ENCODE measurements around the gene CNNM2. TPM values are rescaled to one million over a fixed set of nuclear protein-coding genes. Genes with fewer than 3 reads are reported as not detected.

The CNNM2 gene
- total RNA-seq, 1 experiment from 2014 or later: 23.1 TPM

DNA sequence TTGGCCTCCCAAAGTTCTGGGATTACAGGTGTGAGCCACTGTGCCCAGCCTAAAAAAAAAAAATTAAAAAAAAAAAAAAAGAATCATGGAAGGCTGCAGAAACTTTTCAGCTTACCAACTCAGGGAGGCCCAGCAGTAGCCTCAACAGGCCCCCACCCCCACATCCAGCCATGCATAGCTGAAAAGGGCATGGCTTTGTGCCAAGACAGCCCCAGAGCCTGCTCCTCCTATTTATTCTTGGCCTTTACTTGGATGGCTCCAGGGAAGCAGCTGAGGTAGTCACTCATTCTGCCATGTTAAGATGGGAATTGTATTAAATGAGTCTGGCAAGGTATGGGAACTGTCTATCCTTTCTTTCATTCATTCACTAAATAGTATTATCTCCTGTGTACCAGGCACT lies 13.7 kb upstream of the CNNM2 start (continued):
- TF ChIP-seq, protein P1, sequence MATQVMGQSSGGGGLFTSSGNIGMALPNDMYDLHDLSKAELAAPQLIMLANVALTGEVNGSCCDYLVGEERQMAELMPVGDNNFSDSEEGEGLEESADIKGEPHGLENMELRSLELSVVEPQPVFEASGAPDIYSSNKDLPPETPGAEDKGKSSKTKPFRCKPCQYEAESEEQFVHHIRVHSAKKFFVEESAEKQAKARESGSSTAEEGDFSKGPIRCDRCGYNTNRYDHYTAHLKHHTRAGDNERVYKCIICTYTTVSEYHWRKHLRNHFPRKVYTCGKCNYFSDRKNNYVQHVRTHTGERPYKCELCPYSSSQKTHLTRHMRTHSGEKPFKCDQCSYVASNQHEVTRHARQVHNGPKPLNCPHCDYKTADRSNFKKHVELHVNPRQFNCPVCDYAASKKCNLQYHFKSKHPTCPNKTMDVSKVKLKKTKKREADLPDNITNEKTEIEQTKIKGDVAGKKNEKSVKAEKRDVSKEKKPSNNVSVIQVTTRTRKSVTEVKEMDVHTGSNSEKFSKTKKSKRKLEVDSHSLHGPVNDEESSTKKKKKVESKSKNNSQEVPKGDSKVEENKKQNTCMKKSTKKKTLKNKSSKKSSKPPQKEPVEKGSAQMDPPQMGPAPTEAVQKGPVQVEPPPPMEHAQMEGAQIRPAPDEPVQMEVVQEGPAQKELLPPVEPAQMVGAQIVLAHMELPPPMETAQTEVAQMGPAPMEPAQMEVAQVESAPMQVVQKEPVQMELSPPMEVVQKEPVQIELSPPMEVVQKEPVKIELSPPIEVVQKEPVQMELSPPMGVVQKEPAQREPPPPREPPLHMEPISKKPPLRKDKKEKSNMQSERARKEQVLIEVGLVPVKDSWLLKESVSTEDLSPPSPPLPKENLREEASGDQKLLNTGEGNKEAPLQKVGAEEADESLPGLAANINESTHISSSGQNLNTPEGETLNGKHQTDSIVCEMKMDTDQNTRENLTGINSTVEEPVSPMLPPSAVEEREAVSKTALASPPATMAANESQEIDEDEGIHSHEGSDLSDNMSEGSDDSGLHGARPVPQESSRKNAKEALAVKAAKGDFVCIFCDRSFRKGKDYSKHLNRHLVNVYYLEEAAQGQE (IDR thresholded peaks at IDR 0.05; ENCODE audit: low read depth): no peak
- TF ChIP-seq TCF7L2 (IDR thresholded peaks at IDR 0.05; ENCODE audit: borderline replicate concordance, extremely low read depth, insufficient read depth, insufficient read length): no peak

- Histone ChIP-seq H3K79me2 (ENCODE audit: insufficient read depth, low read length) (no peaks in the 10 kb centered on the region), H3K4me3 (replicated peaks in 1 of 2; ENCODE audit: low read depth in 1 of 2, low read length in 2 of 2) (no peak overlapping the region), H3K36me3 (ENCODE audit: control insufficient read depth in 1 of 2, insufficient read depth in 2 of 2, low read length in 2 of 2) (no peaks in the 10 kb centered on the region), H3K27me3 (ENCODE audit: insufficient read depth, low read length) (no peaks in the 10 kb centered on the region), H3K9me3 (ENCODE audit: control insufficient read depth in 1 of 2, insufficient read depth in 1 of 2, low read depth in 1 of 2, low read length in 2 of 2) (no peaks in the 10 kb centered on the region), H3K27ac (ENCODE audit: low read depth, low read length) (no peak overlapping the region), H3K4me1 (ENCODE audit: control insufficient read depth in 1 of 2, insufficient read depth in 2 of 2, low read length in 2 of 2) (no peaks in the 10 kb centered on the region), H3K4me2 (ENCODE audit: low read length) (no peak overlapping the region), H2AFZ (ENCODE audit: low read depth, low read length, poor library complexity, severe bottlenecking) (no peak overlapping the region), H3K9ac (ENCODE audit: low read length) (no peak overlapping the region), H4K20me1 (ENCODE audit: insufficient read depth) (no peaks in the 10 kb centered on the region), H3K9me2 (ENCODE audit: insufficient read depth) (no peaks in the 10 kb centered on the region)
- intact Hi-C loops (cut with micrococcal nuclease): no loop called here
- DNase-seq (ENCODE audit: low read depth, low spot score) (no peak), ATAC-seq (no peak)
- RAD21 ChIA-PET (ENCODE audit: low non-redundant PET in 1 of 2, low total read pairs in 2 of 2, uncharacterized antibody in 2 of 2, unreplicated experiment in 2 of 2): no interaction called here
- no TSS peak for BruUV-seq (replicated peaks)
- no peak for TF ChIP-seq SIN3A (IDR thresholded peaks at IDR 0.05; ENCODE audit: low read depth)
- TF ChIP-seq, protein P2, sequence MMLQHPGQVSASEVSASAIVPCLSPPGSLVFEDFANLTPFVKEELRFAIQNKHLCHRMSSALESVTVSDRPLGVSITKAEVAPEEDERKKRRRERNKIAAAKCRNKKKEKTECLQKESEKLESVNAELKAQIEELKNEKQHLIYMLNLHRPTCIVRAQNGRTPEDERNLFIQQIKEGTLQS (IDR thresholded peaks at IDR 0.05): no peak
- TF ChIP-seq POLR2AphosphoS5 (IDR thresholded peaks at IDR 0.05; ENCODE audit: low read depth, low read length): no peak
- TF ChIP-seq EZH2phosphoT487 (IDR thresholded peaks at IDR 0.05; ENCODE audit: borderline replicate concordance): no peak
- TF ChIP-seq ZFX (IDR thresholded peaks at IDR 0.05): no peak
- TF ChIP-seq ELF1 (IDR thresholded peaks at IDR 0.05; ENCODE audit: borderline replicate concordance, low read depth): no peak
- no peak for TF ChIP-seq CTCF (IDR thresholded peaks at IDR 0.05 in 2 of 3, conservative IDR thresholded peaks at IDR 0.05 in 1 of 3; ENCODE audit: borderline replicate concordance in 1 of 3, insufficient read depth in 1 of 3, low read depth in 2 of 3, low read length in 2 of 3)
- no peak for TF ChIP-seq JUND (IDR thresholded peaks at IDR 0.05)
- TF ChIP-seq ZBTB33 (IDR thresholded peaks at IDR 0.05; ENCODE audit: extremely low read depth, insufficient replicate concordance, low read length): no peak
- no peak for TF ChIP-seq TCF7L2 (IDR thresholded peaks at IDR 0.05; ENCODE audit: borderline replicate concordance, extremely low read depth, insufficient read depth, insufficient read length)
- TF ChIP-seq SRF (IDR thresholded peaks at IDR 0.05; ENCODE audit: low read depth): no peak
- TF ChIP-seq, protein P1 (IDR thresholded peaks at IDR 0.05; ENCODE audit: low read depth): no peak
- POLR2A ChIA-PET: no interaction called here
- CTCF ChIA-PET: interaction anchor here (2.5 kb wide), 1 partner anchor 11 kb away, joined by 8 read pairs; the partner anchor contains the start of gene CNNM2
Measured at GRCh38 chr10:102906507-102906906, 11.6 kb upstream of the CNNM2 start.
